H9 (cell line): ENCODE measurements around the gene FAM81B. TPM values are rescaled to one million over a fixed set of nuclear protein-coding genes. Genes with fewer than 3 reads are reported as not detected.

ENCODE experiments used
- DNase-seq: peaks from one replicate; pipeline ENCODE4 v3.0.0-alpha.2; 2017
- H2AFZ ChIP-seq: one replicate; pipeline ENCODE4 v1.6.1; 2013; ENCODE audit warnings: mild to moderate bottlenecking, low read length, control low read depth, moderate library complexity
- H2AK5ac ChIP-seq: 2 replicates; pipeline ENCODE4 v1.6.1; 2013; ENCODE audit warnings: low read length, control low read depth, mixed read lengths; ENCODE audit not compliant: insufficient read length
- H2BK120ac ChIP-seq: one replicate; pipeline ENCODE4 v1.6.1; 2013; ENCODE audit warnings: low read depth, mild to moderate bottlenecking, low read length, control low read depth, inconsistent platforms; ENCODE audit not compliant: poor library complexity, severe bottlenecking
- H2BK12ac ChIP-seq: 2 replicates; pipeline ENCODE4 v1.6.1; 2013; ENCODE audit warnings: low read length, control low read depth, mixed read lengths, low read depth; ENCODE audit not compliant: insufficient read length
- H2BK15ac ChIP-seq: 2 replicates; pipeline ENCODE4 v1.6.1; 2013; ENCODE audit warnings: low read depth, low read length, control low read depth
- H2BK20ac ChIP-seq: one replicate; pipeline ENCODE4 v1.6.1; 2013; ENCODE audit warnings: low read depth, mild to moderate bottlenecking, low read length, control low read depth, inconsistent platforms; ENCODE audit not compliant: poor library complexity, severe bottlenecking
- H2BK5ac ChIP-seq: 2 replicates; pipeline ENCODE4 v1.6.1; 2013; ENCODE audit warnings: low read length, control low read depth, mixed read lengths; ENCODE audit not compliant: insufficient read length
- H3K14ac ChIP-seq: 2 replicates; pipeline ENCODE4 v1.6.1; 2013; ENCODE audit warnings: low read length, control low read depth; ENCODE audit not compliant: insufficient read depth
- H3K18ac ChIP-seq: 2 replicates; pipeline ENCODE4 v1.6.1; 2013; ENCODE audit warnings: low read depth, mild to moderate bottlenecking, mixed read lengths, low read length, control low read depth; ENCODE audit not compliant: insufficient read length
- H3K23ac ChIP-seq: 2 replicates; pipeline ENCODE4 v1.6.1; 2013; ENCODE audit warnings: low read length, control low read depth, mixed read lengths, low read depth; ENCODE audit not compliant: insufficient read length
- H3K23me2 ChIP-seq: 2 replicates; pipeline ENCODE4 v1.6.1; 2013; ENCODE audit warnings: low read depth, mild to moderate bottlenecking, mixed read lengths, low read length, control low read depth; ENCODE audit not compliant: insufficient read length, poor library complexity, severe bottlenecking
- H3K27ac ChIP-seq: 2 replicates; pipeline ENCODE4 v1.5.1; 2013; ENCODE audit warnings: low read length, control low read depth, mixed read lengths, low read depth; ENCODE audit not compliant: insufficient read length
- H3K27me3 ChIP-seq: 2 replicates; pipeline ENCODE4 v1.6.1; 2013; ENCODE audit warnings: low read length, control low read depth, inconsistent platforms; ENCODE audit not compliant: insufficient read depth
- H3K4ac ChIP-seq: 2 replicates; pipeline ENCODE4 v1.6.1; 2013; ENCODE audit warnings: low read depth, mild to moderate bottlenecking, control low read depth, inconsistent platforms, low read length, moderate library complexity
- H3K4me1 ChIP-seq: 2 replicates; pipeline ENCODE4 v1.6.1; 2013; ENCODE audit warnings: low read length, control low read depth, inconsistent platforms; ENCODE audit not compliant: insufficient read depth
- H3K4me2 ChIP-seq: 2 replicates; pipeline ENCODE4 v1.6.1; 2013; ENCODE audit warnings: low read length, control low read depth, mixed read lengths; ENCODE audit not compliant: insufficient read length, insufficient read depth
- H3K56ac ChIP-seq: 2 replicates; pipeline ENCODE4 v1.6.1; 2013; ENCODE audit warnings: low read depth, mild to moderate bottlenecking, mixed read lengths, low read length, control low read depth; ENCODE audit not compliant: insufficient read length
- H3K79me1 ChIP-seq: 2 replicates; pipeline ENCODE4 v1.6.1; 2013; ENCODE audit warnings: low read depth, mild to moderate bottlenecking, moderate library complexity, low read length, control low read depth, inconsistent platforms; ENCODE audit not compliant: insufficient read depth, poor library complexity, severe bottlenecking
- H3K79me2 ChIP-seq: 2 replicates; pipeline ENCODE4 v1.6.1; 2013; ENCODE audit warnings: low read length, control low read depth, inconsistent platforms; ENCODE audit not compliant: insufficient read depth
- H3K9ac ChIP-seq: 2 replicates; pipeline ENCODE4 v1.6.1; 2013; ENCODE audit warnings: low read length, control low read depth, mixed read lengths; ENCODE audit not compliant: insufficient read length; ENCODE audit errors: extremely low read depth
- H3K9me3 ChIP-seq: one replicate; pipeline ENCODE4 v1.6.1; 2013; ENCODE audit warnings: low read depth, low read length, inconsistent platforms; ENCODE audit not compliant: control insufficient read depth
- H3T11ph ChIP-seq: one replicate; pipeline ENCODE4 v1.6.1; 2013; ENCODE audit warnings: mild to moderate bottlenecking, low read length, control low read depth, inconsistent platforms
- H4K20me1 ChIP-seq: one replicate; pipeline ENCODE4 v1.6.1; 2013; ENCODE audit not compliant: control insufficient read depth, insufficient read length, insufficient read depth
- H4K5ac ChIP-seq: 2 replicates; pipeline ENCODE4 v1.6.1; 2013; ENCODE audit warnings: low read depth, mild to moderate bottlenecking, mixed read lengths, low read length, control low read depth; ENCODE audit not compliant: insufficient read length
- H4K8ac ChIP-seq: replicated peaks from 2 replicates; pipeline ENCODE4 v1.6.1; 2013; ENCODE audit warnings: low read length, control low read depth, mixed read lengths, low read depth; ENCODE audit not compliant: insufficient read length
- H4K91ac ChIP-seq: 2 replicates; pipeline ENCODE4 v1.6.1; 2013; ENCODE audit warnings: low read depth, mild to moderate bottlenecking, moderate library complexity, mixed read lengths, low read length, control low read depth; ENCODE audit not compliant: insufficient read length
- H3K27ac Mint-ChIP-seq, 3 experiments: 2 replicates in 2 of 3; 3 replicates in 1 of 3; pipeline ENCODE4 v1.8.0; 2020 to 2021; ENCODE audit warnings: mixed read lengths in 3 of 3, mild to moderate bottlenecking in 1 of 3, moderate library complexity in 1 of 3
- H3K27me3 Mint-ChIP-seq: 2 replicates; pipeline ENCODE4 v1.8.0; 2021; ENCODE audit warnings: low read depth, mild to moderate bottlenecking, moderate library complexity, mixed read lengths
- H3K36me3 Mint-ChIP-seq, 3 experiments: 2 replicates in 2 of 3; 3 replicates in 1 of 3; pipeline ENCODE4 v1.8.0; 2020 to 2021; ENCODE audit warnings: low read depth in 3 of 3, mixed read lengths in 3 of 3; ENCODE audit not compliant: insufficient read depth in 1 of 3
- H3K4me1 Mint-ChIP-seq, 2 experiments: 2 replicates each; pipeline ENCODE4 v1.8.0; 2020; ENCODE audit warnings: mixed read lengths in 2 of 2
- H3K4me3 Mint-ChIP-seq, 2 experiments: 2 replicates in 1 of 2; 3 replicates in 1 of 2; pipeline ENCODE4 v1.8.0; 2020 to 2021; ENCODE audit warnings: mild to moderate bottlenecking in 2 of 2, mixed read lengths in 2 of 2, moderate library complexity in 1 of 2
- H3K9me3 Mint-ChIP-seq, 2 experiments: 2 replicates in 1 of 2; 3 replicates in 1 of 2; pipeline ENCODE4 v1.8.0; 2020; ENCODE audit warnings: mild to moderate bottlenecking in 2 of 2, mixed read lengths in 2 of 2, moderate library complexity in 1 of 2
- CTCF ChIP-seq: fragments of 200-600 bp; sonication (generic); conservative IDR thresholded peaks from 3 replicates; pipeline ENCODE4 v1.8.0; 2021; ENCODE audit warnings: antibody characterized with exemption, mild to moderate bottlenecking
- WGBS: extraction: QIAGEN DNeasy Blood & Tissue Kit; methylation state at CpG from one replicate; pipeline ENCODE4 v1.1.7; 2013; ENCODE audit warnings: missing lambda C conversion rate, low lambda C conversion rate, mixed read lengths; ENCODE audit not compliant: insufficient read length; ENCODE audit errors: extremely low coverage; 5-methylcytosine and 5-hydroxymethylcytosine counted together
- total RNA-seq: library from RNA; stranded (reverse); gene quantifications from 2 replicates; pipeline ENCODE4 v1.2.1, GENCODE V29; 2021

The FAM81B gene
- total RNA-seq, 1 experiment from 2014 or later, result not detected

- no peak for DNase-seq
- H3K9me3 ChIP-seq, result no peaks in the 10 kb centered on the region
These were observed 50.5 kb downstream of the FAM81B start for GRCh38 chr5:95441636-95442035.

More at GRCh38 chr5:95441636-95442035, 50.5 kb downstream of the FAM81B start:
- Histone ChIP-seq H3K4me1 (no peaks in the 10 kb centered on the region; the same call in 1 of the 2 replicates), H3K23me2 (peaks cover 3% of the 10 kb centered on the region), H3K18ac (no peak overlapping the region), H3K23ac (no peak overlapping the region), H4K8ac (no peak overlapping the region), H3K79me1 (no peaks in the 10 kb centered on the region), H4K5ac (no peak overlapping the region), H3K9ac (no peak overlapping the region), H2AFZ (no peak overlapping the region), H2BK15ac (no peak overlapping the region), H3K27me3 (no peaks in the 10 kb centered on the region), H3K56ac (no peak overlapping the region), H3K79me2 (no peaks in the 10 kb centered on the region), H2AK5ac (no peak overlapping the region), H3T11ph (no peak overlapping the region), H4K20me1 (no peaks in the 10 kb centered on the region), H2BK20ac (no peak overlapping the region), H4K91ac (no peak overlapping the region), H3K4ac (no peak overlapping the region), H2BK120ac (no peak overlapping the region), H3K4me2 (no peak overlapping the region), H3K14ac (no peak overlapping the region), H3K27ac (no peak overlapping the region), H2BK12ac (no peak overlapping the region), H2BK5ac (no peak overlapping the region)
- Mint-ChIP-seq H3K4me3 (no peak overlapping the region), H3K9me3 (no peaks in the 10 kb centered on the region), H3K36me3 (no peaks in the 10 kb centered on the region), H3K4me1 (peaks cover 38 to 42% of the 10 kb centered on the region in 2 experiments), H3K27ac (no peak overlapping the region; a peak in 2 of 7 replicates), H3K27me3 (no peaks in the 10 kb centered on the region; the same call in 1 of the 2 replicates)
- no peak for TF ChIP-seq CTCF
- no CpG with 5 or more reads among the region's 2 CpGs for WGBS
